Bronchial epithelial cell (primary cell): ENCODE measurements around the gene OR4C5. TPM values are rescaled to one million over a fixed set of nuclear protein-coding genes. Genes with fewer than 3 reads are reported as not detected.
"Not testable (repeated sequence)": the region's sequence is repeated elsewhere in the genome, so short reads cannot be mapped to it uniquely, and the experiment has no call there.

Experiments
- DNase-seq: peaks from one replicate; pipeline ENCODE4 v3.0.0-alpha.2; 2010; ENCODE audit warnings: low read depth
- FAIRE-seq: peaks from 2 replicates; lab custom pipeline; 2011; peaks lifted over from hg19 to GRCh38; lab: Jason Lieb, UNC
- H3K27me3 ChIP-seq: 2 replicates; pipeline ENCODE4 v1.5.1; 2011; ENCODE audit warnings: low read length; ENCODE audit not compliant: control insufficient read depth, insufficient read depth
- H3K36me3 ChIP-seq: 2 replicates; pipeline ENCODE4 v1.5.1; 2011; ENCODE audit warnings: low read length; ENCODE audit not compliant: control insufficient read depth, insufficient read depth
- H3K4me3 ChIP-seq: 2 replicates; pipeline ENCODE4 v1.5.1; 2011; ENCODE audit warnings: mild to moderate bottlenecking, low read depth, low read length, control low read depth
- CTCF ChIP-seq: IDR thresholded peaks from 2 replicates; pipeline ENCODE4 v1.5.1; 2011; ENCODE audit warnings: mild to moderate bottlenecking, moderate library complexity, low read length, control low read depth, inconsistent platforms; ENCODE audit not compliant: insufficient read depth, severe bottlenecking
- total RNA-seq: library from RNA; depleted of rRNA; stranded (reverse); fragments of >200 nt; gene quantifications from 2 replicates; pipeline ENCODE4 v1.2.1, GENCODE V29; 2014

The OR4C5 gene
- total RNA-seq, 1 donor from 2014 or later, result not detected

- Histone ChIP-seq H3K4me3 (no peak overlapping the region), H3K36me3 (no peaks in the 10 kb centered on the region), H3K27me3 (no peaks in the 10 kb centered on the region)
- TF ChIP-seq CTCF, result no peak
- FAIRE-seq, result no peak
- no peak for DNase-seq
Observed at GRCh38 chr11:48341466-48341865, 24.8 kb downstream of the OR4C5 start.

- not testable (repeated sequence) for FAIRE-seq, DNase-seq, H3K27me3 ChIP-seq, H3K4me3 ChIP-seq, H3K36me3 ChIP-seq
Observed at GRCh38 chr11:48324620-48325019, 41.6 kb downstream of the OR4C5 start, which contains the start of gene OR4C3. OR4C3 (plus strand) TSS chr11:48324920; CDS start chr11:48325022, 102 bp downstream.

GRCh38 chr11:48319813-48320212 lies 46.5 kb downstream of the OR4C5 start:
- FAIRE-seq, result peak; percentile 92
- not testable (repeated sequence) for H3K27me3 ChIP-seq, DNase-seq, H3K4me3 ChIP-seq, H3K36me3 ChIP-seq

Other genes starting within 250 kb of the OR4C5 start
- gene OR4B1, start 149.7 kb downstream of the OR4C5 start, total RNA-seq, result not detected in 2 replicates
- gene OR4X2, start 121.4 kb downstream of the OR4C5 start, total RNA-seq, result not detected in 2 replicates
- not detected in 2 replicates for gene OR4X1, start 102.6 kb downstream of the OR4C5 start, total RNA-seq
- gene OR4S1, start 60.2 kb downstream of the OR4C5 start, total RNA-seq, result not detected in 2 replicates
- gene OR4C3, start 41.5 kb downstream of the OR4C5 start, total RNA-seq, result not detected in 2 replicates
- gene OR4A47, start 122.3 kb upstream of the OR4C5 start, total RNA-seq, result not detected in 2 replicates